GM12891 (cell line): ENCODE data around the gene GGT6.

ENCODE experiments used
- DNase-seq: peaks from one replicate; pipeline ENCODE4 v3.0.0; 2011; ENCODE audit warnings: low spot score; ENCODE audit not compliant: insufficient read length
- FAIRE-seq: peaks from 2 replicates; lab custom pipeline; 2011; peaks lifted over from hg19 to GRCh38; lab: Jason Lieb, UNC
- PAX5 ChIP-seq: IDR thresholded peaks from 2 replicates; pipeline ENCODE4 v1.6.1; 2011; ENCODE audit warnings: low read length, moderate library complexity, mild to moderate bottlenecking; ENCODE audit not compliant: insufficient read depth, severe bottlenecking
- POLR2A ChIP-seq: IDR thresholded peaks from 2 replicates; pipeline ENCODE4 v1.6.1; 2011; ENCODE audit warnings: low read depth, low read length, control low read depth
- POLR2AphosphoS5 ChIP-seq: IDR thresholded peaks from 2 replicates; pipeline ENCODE4 v1.6.1; 2011; ENCODE audit warnings: low read depth, low read length, control low read depth
- POU2F2 ChIP-seq: IDR thresholded peaks from 2 replicates; pipeline ENCODE4 v1.6.1; 2011; ENCODE audit warnings: low read depth, mild to moderate bottlenecking, control low read depth, low read length, moderate library complexity
- SPI1 ChIP-seq: IDR thresholded peaks from 2 replicates; pipeline ENCODE4 v1.6.1; 2011; ENCODE audit warnings: low read depth, low read length, control low read depth
- TAF1 ChIP-seq: IDR thresholded peaks from 2 replicates; pipeline ENCODE4 v1.6.1; 2011; ENCODE audit warnings: low read depth, low read length, control low read depth

The GGT6 gene

DNA sequence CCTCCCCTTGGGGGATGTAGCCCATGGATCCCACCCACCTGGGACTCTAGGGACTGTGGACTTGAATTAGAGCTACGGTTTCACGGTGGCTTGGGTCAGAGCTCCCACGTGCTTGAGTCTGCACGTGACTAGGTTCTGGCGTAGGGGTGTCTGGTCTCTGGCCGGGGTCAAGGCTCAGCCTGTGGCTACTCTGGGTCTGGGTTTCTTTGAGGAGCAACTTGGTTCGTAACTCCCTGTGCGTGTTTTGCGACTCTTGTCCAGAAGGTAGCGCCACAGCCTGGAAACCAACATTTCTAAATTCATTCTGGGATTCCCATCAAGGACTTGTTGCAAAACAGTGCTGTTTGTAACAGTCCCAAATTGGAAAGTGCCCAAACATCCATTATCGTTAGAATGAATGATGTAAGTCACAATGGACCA, 470 bp upstream of the GGT6 start:
- TF ChIP-seq POU2F2 (no peak), POLR2AphosphoS5 (no peak), TAF1 (no peak), PAX5 (no peak), SPI1 (no peak), POLR2A (no peak)
- FAIRE-seq: no peak
- no peak for DNase-seq

DNA sequence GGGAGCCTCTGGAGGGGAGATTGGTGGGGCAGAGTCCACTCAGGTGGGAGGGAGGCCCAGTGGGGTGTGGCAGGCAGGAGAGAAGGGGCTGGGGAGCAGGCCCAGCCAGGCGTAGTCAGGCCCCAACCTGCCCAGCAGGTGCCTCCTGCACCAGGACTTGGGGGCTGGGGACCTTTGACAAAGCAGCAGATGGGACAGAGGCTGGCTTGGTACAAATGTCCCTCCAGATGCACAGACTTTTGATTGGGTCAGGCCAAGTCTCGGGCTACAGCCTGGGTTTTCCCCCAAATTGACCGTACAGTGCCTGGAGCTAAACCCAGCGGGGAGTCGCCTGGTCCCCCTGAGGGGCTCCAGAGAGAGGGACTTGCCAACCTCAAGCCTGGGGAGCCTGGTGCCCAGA, 411 bp downstream of the GGT6 start:
- DNase-seq (no peak), FAIRE-seq (no peak)
- TF ChIP-seq POLR2AphosphoS5: no peak
- TF ChIP-seq POU2F2: no peak
- no peak for TF ChIP-seq SPI1
- TF ChIP-seq POLR2A: no peak
- no peak for TF ChIP-seq PAX5
- no peak for TF ChIP-seq TAF1

DNA sequence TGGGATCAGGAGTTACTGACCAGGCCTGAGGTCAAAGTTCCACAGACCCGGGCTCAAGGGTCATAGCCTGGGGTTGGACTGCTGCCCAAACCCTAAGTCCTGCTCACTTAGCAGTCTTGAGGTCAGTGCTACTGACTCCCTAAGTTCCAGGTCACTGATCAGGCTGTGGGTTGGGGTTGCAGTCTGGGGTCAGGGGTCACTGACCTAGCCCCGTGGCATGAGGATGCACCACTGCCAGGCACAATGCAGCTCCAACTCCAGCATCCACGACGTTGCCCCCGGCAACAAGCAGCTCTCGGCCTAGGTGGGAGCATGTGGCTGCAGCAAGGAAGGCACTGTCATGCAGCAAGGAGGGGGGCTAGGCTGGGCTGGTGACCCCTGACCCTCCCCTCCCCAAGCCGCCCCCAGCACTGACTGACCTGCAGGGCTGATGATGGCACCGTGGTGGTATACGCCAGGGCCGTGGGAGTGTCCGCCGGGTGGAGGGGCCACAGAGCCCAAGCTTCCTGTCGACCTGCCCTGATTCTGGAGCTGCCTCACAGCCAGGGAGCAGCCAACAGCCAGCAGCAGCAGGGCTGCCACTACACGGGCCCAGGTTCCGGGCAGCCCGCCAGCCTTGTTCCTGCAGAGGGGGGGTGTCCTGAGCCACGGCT, 1.1 kb downstream of the GGT6 start:
- DNase-seq (no peak), FAIRE-seq (no peak)
- TF ChIP-seq POU2F2 (no peak), POLR2A (no peak), TAF1 (no peak), PAX5 (no peak), SPI1 (no peak), POLR2AphosphoS5 (no peak)

- no peak for TF ChIP-seq POLR2AphosphoS5
- no peak for TF ChIP-seq POLR2A
- TF ChIP-seq SPI1: no peak
- TF ChIP-seq POU2F2: no peak
- TF ChIP-seq PAX5: no peak
- TF ChIP-seq TAF1: no peak
- FAIRE-seq: no peak
- no peak for DNase-seq
Observed at GRCh38 chr17:4558347-4558971, 1.9 kb downstream of the GGT6 start.

DNA sequence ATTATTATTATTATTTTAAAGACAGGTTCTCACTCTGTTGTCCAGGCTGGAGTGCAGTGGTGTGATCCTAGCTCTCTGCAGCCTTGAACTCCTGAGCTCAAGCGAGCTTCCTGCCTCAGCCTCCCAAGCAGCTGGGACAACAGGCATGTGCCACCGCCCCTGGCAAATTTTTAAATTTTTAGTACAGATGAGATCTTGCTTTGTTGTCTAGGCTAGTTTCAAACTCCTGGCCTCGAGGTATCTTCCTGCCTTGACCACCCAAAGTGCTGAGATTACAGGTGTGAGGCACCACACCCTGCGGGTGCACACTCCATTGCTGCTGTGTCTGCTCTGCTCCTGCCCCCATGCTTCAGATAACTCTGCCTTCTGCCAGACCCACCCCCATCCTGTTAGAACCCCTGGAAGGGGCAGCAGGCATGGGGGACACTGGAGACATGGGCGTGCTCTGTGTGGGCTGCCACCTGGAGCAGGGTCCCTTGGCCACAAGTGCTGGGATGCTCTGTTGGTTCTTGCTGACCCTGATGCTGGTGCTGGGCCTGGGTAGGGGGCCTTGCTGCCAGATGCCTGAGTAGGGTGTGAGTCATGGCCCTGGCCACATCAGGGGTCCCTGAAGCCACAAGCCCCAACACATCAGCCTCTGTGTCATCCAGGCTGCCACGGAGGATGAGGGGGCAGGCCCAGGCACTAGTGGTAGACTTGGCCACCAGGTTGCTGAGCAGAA, 2.6 kb downstream of the GGT6 start:
- FAIRE-seq (no peak), DNase-seq (no peak)
- TF ChIP-seq POLR2A (no peak), SPI1 (no peak)

DNA sequence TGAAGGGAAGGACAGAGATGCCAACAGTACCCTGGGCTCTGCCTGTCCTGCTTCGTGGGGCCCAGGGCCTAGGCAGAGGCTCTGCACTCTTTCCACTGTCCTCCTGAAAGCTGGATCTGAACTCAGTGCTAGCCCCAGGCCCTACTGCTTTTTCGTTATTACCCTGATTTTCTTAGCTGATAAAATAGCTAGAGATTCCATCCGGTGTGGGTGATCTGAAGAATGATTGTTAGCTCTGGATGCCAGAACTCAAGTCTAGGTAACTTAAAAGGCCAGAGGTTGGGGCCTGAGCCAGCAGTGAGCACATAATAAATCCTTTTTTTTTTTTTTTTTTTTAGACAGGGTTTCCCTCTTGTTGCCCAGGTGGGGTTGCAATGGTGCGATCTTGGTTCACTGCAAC, 3.4 kb downstream of the GGT6 start:
- DNase-seq: no peak
- peak; percentile 48 for FAIRE-seq
- no peak for TF ChIP-seq POLR2A
- TF ChIP-seq PAX5: no peak
- TF ChIP-seq TAF1: no peak
- TF ChIP-seq POLR2AphosphoS5: no peak
- TF ChIP-seq POU2F2: no peak
- no peak for TF ChIP-seq SPI1

GRCh38 chr17:4555873-4556759, 4.3 kb downstream of the GGT6 start:
- peak; percentile 83 for FAIRE-seq
- DNase-seq: no peak
- TF ChIP-seq SPI1 (no peak), PAX5 (no peak), POU2F2 (no peak), TAF1 (no peak), POLR2AphosphoS5 (no peak), POLR2A (no peak)

- DNase-seq (peak; percentile 100), FAIRE-seq (peak; percentile 97)
- TF ChIP-seq SPI1 (peak; percentile 81), TAF1 (peak; percentile 84), POLR2A (peak; percentile 96), POLR2AphosphoS5 (peak; percentile 96), POU2F2 (peak; percentile 82), PAX5 (no peak)
Observed at GRCh38 chr17:4554997-4555799, 5.2 kb downstream of the GGT6 start, which contains the start of gene MYBBP1A. TSS of gene MYBBP1A (minus strand) at chr17:4555384. CDS start at chr17:4555324, 60 bp downstream.
